Glutamatergic neuron (in vitro differentiated cells): ENCODE results near the gene QKI. TPM values are rescaled to one million over a fixed set of nuclear protein-coding genes. Genes with fewer than 3 reads are reported as not detected.
"Not testable (repeated sequence)": the region's sequence is repeated elsewhere in the genome, so short reads cannot be mapped to it uniquely, and the experiment has no call there.

Source experiments
- DNase-seq: peaks from one replicate; pipeline ENCODE4 v3.0.0; 2022
- H3K27ac Mint-ChIP-seq: one replicate; pipeline ENCODE4 v1.8.0; 2020; ENCODE audit warnings: mild to moderate bottlenecking, mixed read lengths, inconsistent platforms; ENCODE audit not compliant: unreplicated experiment
- H3K27me3 Mint-ChIP-seq: one replicate; pipeline ENCODE4 v1.8.0; 2020; ENCODE audit warnings: mild to moderate bottlenecking, moderate library complexity, mixed read lengths, inconsistent platforms; ENCODE audit not compliant: unreplicated experiment
- H3K36me3 Mint-ChIP-seq: one replicate; pipeline ENCODE4 v1.8.0; 2020; ENCODE audit warnings: mild to moderate bottlenecking, mixed read lengths, inconsistent platforms; ENCODE audit not compliant: unreplicated experiment
- H3K4me1 Mint-ChIP-seq: one replicate; pipeline ENCODE4 v1.8.0; 2020; ENCODE audit warnings: mild to moderate bottlenecking, low read depth, mixed read lengths, inconsistent platforms; ENCODE audit not compliant: unreplicated experiment
- H3K4me3 Mint-ChIP-seq: one replicate; pipeline ENCODE4 v1.8.0; 2020; ENCODE audit warnings: mild to moderate bottlenecking, mixed read lengths, inconsistent platforms; ENCODE audit not compliant: unreplicated experiment
- H3K9me3 Mint-ChIP-seq: one replicate; pipeline ENCODE4 v1.8.0; 2020; ENCODE audit warnings: mild to moderate bottlenecking, moderate library complexity, mixed read lengths, inconsistent platforms; ENCODE audit not compliant: unreplicated experiment
- total RNA-seq: library from RNA; stranded (reverse); fragmentation: NEBNext Ultra II Directional; extraction: Animal tissue kit (Norgen Biotek cat#: 25700); gene quantifications from one replicate; pipeline ENCODE4 v1.2.1, GENCODE V29; 2021; ENCODE audit not compliant: unreplicated experiment
- TF ChIP-seq, protein P1 (sequence below): fragments of 200-600 bp; sonication (generic); IDR thresholded peaks from one replicate; pipeline ENCODE4 v1.5.0; 2021; ENCODE audit not compliant: partially characterized antibody, unreplicated experiment

QKI gene
- total RNA-seq, 1 donor from 2014 or later = 50.5 TPM

DNA sequence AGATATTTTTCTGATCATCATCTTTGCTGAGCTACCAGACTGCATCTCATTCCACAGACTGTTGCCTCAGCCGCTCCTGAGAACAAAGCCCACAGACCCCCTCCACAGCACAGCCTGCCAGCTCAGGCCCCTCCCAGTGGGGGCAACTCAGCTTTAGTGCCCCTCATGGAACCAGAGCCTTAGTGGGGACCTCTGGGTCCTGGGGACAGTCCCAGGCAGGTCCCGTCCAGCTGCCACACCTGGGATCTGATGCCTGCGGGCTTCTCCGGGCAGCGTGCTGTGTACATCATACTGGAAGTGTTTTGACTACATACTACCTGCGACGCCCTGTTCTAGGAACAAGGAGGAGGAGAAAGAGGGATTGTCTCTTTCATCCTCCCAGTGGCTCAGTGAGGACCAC lies 38.3 kb upstream of the QKI start:
- Mint-ChIP-seq H3K4me3 (no peak overlapping the region), H3K27ac (no peak overlapping the region), H3K9me3 (peaks cover 3% of the 10 kb centered on the region), H3K4me1 (peaks cover 12% of the 10 kb centered on the region), H3K36me3 (no peaks in the 10 kb centered on the region), H3K27me3 (peaks cover 4% of the 10 kb centered on the region)
- DNase-seq = no peak
- TF ChIP-seq, protein P1, sequence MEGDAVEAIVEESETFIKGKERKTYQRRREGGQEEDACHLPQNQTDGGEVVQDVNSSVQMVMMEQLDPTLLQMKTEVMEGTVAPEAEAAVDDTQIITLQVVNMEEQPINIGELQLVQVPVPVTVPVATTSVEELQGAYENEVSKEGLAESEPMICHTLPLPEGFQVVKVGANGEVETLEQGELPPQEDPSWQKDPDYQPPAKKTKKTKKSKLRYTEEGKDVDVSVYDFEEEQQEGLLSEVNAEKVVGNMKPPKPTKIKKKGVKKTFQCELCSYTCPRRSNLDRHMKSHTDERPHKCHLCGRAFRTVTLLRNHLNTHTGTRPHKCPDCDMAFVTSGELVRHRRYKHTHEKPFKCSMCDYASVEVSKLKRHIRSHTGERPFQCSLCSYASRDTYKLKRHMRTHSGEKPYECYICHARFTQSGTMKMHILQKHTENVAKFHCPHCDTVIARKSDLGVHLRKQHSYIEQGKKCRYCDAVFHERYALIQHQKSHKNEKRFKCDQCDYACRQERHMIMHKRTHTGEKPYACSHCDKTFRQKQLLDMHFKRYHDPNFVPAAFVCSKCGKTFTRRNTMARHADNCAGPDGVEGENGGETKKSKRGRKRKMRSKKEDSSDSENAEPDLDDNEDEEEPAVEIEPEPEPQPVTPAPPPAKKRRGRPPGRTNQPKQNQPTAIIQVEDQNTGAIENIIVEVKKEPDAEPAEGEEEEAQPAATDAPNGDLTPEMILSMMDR = no peak

DNA sequence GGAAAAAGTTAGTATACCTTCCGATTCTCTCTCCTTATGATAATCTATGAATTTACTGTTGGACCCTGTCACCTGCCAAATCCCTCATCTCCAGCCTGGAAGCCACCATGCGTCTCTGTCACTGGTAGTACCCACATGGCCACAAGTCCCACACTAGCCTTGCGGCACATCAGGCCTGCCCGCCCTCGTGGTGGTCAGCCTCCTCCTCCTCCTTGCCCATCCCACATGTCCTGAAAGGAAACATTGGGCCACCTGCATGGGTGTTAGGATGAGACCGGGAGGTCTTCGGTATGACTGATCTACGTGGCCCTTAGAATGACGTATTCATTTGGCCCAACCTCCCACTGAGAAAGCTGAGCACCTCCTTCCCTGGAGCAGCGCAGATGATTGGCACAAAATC lies 37.0 kb upstream of the QKI start:
- H3K4me3 Mint-ChIP-seq = no peak overlapping the region
- TF ChIP-seq, protein P1 = no peak
- peaks cover 4% of the 10 kb centered on the region for H3K27me3 Mint-ChIP-seq
- no peak for DNase-seq
- H3K27ac Mint-ChIP-seq = no peak overlapping the region
- H3K36me3 Mint-ChIP-seq = no peaks in the 10 kb centered on the region
- peaks cover 8% of the 10 kb centered on the region for H3K4me1 Mint-ChIP-seq
- peaks cover 3% of the 10 kb centered on the region for H3K9me3 Mint-ChIP-seq

DNA sequence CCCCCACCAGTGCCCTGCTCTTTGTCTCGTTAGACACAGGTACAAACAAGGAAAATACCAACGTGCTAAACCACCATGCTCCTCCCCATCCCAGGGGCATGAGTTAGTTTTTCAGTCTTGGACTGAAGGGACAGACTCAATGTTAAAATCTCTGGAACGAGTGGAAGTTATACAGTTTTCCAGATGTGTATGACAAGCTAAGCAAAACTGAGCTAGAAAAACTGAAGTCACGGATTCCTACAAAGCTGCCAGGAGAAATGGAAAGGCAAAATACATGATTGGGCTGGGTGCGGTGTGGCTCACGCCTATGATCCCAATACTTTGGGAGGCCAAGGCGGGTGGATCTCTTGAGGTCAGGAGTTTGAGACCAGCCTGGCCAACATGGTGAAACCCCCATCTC lies 34.3 kb upstream of the QKI start:
- Mint-ChIP-seq H3K36me3 (no peaks in the 10 kb centered on the region), H3K4me3 (no peak overlapping the region), H3K27ac (no peak overlapping the region), H3K4me1 (peaks cover 3% of the 10 kb centered on the region), H3K27me3 (peaks cover 5% of the 10 kb centered on the region), H3K9me3 (peaks cover 3% of the 10 kb centered on the region)
- no peak for DNase-seq
- TF ChIP-seq, protein P1 = no peak

DNA sequence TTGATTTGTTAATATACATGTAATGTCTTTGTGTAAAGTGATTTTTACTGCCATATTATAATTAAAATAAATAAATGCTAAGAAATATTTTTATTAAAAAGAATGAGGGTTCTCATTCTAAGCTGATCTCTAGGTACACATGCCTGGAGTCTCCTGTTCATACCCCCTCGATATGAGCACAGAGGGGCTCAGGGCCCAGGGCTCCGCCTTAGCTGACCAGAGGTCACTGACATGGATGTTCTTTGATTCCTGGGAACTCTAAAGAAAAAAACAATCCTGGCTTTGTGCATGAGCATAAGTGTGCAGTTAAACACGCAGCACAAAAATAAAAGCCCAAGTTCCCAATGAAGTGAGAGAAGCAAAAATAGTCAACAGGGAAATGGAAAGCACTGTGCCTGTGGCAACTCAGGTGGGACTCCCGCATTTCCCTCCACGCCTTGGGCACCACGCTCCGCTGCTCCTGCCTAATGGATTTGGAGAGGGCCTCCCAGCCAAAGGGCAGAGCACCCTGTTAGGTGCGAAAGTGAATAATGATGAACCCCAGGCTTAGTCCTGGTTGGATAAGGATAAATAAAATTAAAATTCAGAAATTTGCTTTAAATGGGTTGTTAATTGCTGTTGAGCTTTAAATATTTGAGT lies 33.3 kb upstream of the QKI start:
- TF ChIP-seq, protein P1 = no peak
- Mint-ChIP-seq H3K36me3 (no peaks in the 10 kb centered on the region), H3K4me1 (no peaks in the 10 kb centered on the region), H3K27ac (no peak overlapping the region), H3K27me3 (peaks cover 5% of the 10 kb centered on the region), H3K4me3 (no peak overlapping the region), H3K9me3 (peaks cover 3% of the 10 kb centered on the region)
- peak; percentile 29 for DNase-seq

DNA sequence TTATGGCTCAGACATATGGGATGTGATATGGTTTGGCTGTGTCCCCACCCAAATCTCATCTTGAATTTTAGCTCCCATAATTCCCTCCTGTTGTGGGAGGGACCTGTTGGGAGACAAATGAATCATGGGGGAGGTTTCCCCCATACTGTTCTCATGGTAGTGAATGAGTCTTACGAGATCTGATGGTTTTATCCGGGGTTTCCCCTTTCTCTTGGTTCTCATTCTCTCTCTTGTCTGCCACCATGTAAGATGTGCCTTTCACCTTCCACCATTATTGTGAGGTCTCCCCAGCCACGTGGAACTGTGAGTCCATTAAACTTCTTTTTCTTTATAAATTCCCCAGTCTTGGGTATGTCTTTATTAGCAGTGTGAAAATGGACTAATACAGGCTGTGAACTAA lies 31.1 kb upstream of the QKI start:
- not testable (repeated sequence) for H3K4me3 Mint-ChIP-seq, DNase-seq, H3K4me1 Mint-ChIP-seq, H3K27ac Mint-ChIP-seq, H3K36me3 Mint-ChIP-seq, H3K9me3 Mint-ChIP-seq, H3K27me3 Mint-ChIP-seq
